Stimulated activated CD4-positive, alpha-beta T cell treated with anti-CD3 and anti-CD28 coated beads, Interleukin-15, amount 100 ng/mL, for 24 hours (primary cell): ENCODE results near the gene ING5.
A peak's percentile ranks its signal among the peaks of the same experiment; 100 is the strongest.
"Not testable (repeated sequence)": the region's sequence is repeated elsewhere in the genome, so short reads cannot be mapped to it uniquely, and the experiment has no call there.

Experiments
- DNase-seq: peaks from one replicate; pipeline ENCODE4 v3.0.0-alpha.2; 2020

The ING5 gene

DNA sequence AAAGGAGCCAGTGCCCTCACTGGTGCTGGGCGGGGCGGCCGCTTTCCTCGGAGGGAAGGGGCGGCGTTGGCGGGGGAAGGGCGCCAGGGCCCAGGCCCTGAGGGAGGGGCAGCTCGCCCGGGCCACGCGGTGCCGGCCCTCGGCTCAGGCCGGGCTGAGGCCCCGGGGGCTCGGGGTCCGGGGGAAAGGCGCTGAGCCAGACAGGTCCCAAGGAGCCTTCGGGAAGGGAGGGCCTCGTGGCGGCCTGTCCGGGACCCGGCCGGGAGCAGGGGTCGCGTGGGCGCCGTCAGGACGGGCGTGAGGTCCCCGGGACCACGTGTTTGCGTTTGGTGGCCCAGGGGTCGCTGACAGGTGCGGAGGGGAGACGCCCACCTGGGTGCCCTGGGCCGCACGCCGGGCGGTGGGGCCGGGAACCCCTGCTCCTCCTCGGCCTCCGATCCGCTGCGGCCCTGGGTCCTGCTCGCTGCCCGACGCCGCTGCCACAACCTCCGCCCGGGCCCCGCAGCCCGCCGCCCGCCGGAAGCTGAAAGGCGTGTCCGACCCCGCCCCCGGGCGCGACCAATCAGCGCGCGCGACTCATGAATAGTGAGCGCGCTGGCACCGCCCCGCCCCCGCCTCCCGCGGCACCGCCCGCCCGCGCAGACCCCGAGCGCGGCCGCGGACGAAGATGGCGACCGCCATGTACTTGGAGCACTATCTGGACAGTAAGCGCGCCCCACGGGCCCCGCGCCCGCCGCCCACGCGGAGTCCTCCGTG, at the start of gene ING5:
ING5 (plus strand) TSS at position 641 of the 756 bp plus-strand sequence; CDS start at position 668, 27 bp downstream.
- DNase-seq, result peak; percentile 98

DNA sequence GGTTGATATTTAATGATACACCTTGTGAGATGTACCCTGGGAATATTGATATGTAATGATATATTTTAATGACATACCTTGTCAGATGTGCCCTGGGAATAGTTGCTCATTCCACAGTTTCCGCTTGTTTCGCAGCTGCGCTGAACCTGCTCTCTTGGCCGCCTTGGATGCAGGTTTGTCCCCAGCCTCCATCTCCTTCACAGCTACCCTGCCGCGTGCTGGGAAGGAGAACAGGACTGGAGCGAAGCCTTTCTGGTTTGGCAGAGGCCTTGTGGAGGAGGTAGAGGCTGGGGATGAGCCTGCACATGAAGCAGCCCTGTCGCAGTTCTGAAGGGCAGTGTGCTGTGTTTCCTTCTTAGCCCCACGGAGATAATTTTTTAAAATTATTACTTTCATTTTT, 49.7 kb upstream of the ING5 start:
- DNase-seq, result no peak

DNA sequence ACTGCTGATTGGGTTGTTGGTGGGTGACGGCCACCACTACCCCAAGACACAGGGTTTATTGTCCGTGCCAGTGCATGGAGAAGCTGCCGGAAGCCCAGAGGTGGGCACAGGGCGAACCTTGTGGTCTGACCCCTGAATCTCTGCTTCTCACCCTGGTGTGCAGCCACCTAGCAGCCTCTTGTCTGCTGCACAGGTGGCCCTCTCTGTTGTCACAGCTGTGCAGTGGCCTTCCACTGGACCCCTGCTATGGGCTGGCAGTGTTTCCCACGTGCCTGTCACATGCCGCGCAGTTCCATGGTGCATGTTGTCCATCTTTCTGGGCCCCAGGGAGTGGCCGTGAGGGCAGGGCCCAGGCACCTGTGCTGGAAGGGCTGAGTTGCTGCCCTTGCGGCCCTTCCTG, 49.1 kb upstream of the ING5 start:
- no peak for DNase-seq

DNA sequence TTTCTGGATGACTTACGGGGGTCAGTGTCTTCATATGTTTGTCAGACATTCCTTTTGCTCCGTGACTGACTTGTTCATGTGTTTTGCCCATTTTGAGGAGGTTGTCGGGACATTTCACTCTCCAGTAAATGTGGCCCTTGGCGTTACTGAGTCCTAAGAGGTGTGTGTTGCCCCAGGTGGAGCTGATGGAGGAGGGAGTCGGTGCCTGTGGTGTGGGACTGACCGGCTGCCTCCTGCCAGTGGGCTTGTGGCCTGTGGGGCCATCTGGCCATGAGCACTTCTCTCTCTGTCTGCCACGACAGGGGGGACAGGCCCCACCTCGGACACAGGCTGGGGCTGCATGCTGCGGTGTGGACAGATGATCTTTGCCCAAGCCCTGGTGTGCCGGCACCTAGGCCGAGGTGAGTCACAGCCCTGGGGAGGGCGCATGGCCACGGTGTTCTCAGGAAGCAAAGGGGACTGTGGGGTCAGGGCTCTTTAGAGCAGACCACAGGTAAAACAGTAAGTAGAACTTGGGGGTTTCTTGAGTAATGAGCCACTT, 48.6 kb upstream of the ING5 start:
- DNase-seq, result no peak

DNA sequence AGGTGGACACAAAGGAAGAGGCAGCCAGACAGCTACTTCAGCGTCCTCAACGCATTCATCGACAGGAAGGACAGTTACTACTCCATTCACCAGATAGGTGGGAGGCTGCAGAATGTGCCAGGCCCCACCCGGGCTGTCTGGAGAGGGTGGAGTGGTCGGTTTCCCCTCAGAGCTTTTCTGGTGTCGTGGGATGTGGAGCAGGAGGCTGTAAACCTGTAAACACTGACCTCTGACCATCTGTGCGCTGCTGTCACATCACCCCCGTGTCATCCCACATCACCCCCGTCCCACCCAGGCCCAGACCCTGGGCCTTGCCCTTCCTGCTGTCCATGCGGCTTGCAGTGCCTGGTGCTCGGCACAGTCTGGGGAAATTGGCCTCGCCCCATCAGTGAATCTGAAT, 47.3 kb upstream of the ING5 start:
- DNase-seq, result no peak

DNA sequence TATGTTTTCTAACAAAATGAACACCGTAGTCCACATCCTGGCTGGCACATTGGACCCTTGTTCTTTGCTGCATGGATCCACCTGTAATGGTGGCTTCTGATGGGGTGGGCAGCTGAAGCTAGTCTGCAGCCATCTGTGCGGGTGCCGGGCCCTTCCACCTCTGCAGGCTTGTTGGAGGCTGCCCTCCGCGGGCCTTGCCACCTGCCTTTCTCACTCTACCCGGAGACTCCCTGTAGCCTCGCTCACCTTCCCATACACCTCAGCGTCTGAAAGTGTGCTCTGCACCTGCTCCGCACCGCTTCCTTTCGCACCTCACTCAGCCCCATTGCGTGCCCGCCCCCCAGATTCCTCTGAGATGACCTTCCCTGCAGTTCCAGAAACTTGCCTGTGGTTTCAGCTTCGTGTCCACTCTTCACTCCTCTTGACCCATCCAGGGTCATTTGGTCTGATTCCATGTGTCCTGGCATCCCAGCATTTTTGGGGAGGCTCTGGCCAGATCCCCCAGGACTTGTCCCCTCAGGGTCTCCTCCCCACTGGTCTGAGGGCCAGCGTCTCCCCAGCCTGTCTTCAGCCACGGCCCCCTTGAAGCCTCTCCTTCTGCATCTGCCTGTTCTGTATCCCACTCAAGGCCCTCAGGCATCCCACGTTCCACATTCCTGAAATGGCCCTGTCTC, 46.2 kb upstream of the ING5 start:
- DNase-seq, result no peak

DNA sequence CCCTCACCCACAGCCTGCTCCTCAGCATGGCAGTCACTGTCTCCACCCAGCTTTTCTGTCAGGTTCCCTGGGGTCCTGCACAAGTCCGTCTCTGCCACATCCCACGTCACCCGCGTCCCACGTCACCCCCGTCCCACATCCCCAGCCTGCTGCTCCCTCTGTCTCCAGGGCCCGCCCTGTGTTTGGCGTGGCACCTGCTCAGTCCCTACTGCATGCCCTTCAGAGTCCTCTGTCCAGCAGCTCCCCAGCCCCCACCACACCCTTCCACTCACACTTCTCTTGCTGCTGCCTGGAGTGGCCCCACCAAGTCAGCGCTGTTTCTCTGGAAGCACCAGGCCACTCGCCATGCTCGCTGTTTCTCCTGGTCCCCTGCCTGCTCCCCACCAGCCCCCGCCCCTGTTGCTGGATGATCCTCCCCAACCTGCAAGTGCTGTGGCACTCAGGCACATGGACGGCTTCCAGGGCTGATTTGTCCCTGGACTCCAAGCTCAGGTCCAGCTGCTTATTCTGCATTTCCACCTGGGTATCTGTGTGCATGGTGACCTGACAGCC, 45.6 kb upstream of the ING5 start:
- DNase-seq, result no peak

DNA sequence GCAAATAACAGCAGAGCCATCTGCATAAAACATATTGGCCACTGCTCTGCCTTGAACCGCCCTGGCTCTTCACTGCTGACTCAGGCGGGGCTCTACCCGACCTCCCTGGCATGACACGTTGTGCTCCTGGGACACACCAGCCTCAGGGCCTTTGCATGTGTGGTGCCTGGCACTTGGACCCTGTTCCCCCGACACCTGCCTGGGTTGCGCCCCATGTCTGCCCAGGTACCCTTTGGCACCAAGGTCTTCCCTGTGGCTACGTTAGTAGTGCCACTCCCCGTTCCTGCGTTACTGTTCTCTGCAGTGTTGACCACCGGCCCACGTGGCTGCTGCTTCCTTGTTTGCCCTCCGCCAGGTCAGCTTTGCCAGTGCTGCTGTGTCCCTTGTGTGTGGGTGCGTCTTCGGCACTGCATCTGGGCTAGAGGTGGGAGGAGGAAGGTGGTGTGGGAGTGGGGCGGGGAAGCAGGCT, 44.0 kb upstream of the ING5 start:
- no peak for DNase-seq

DNA sequence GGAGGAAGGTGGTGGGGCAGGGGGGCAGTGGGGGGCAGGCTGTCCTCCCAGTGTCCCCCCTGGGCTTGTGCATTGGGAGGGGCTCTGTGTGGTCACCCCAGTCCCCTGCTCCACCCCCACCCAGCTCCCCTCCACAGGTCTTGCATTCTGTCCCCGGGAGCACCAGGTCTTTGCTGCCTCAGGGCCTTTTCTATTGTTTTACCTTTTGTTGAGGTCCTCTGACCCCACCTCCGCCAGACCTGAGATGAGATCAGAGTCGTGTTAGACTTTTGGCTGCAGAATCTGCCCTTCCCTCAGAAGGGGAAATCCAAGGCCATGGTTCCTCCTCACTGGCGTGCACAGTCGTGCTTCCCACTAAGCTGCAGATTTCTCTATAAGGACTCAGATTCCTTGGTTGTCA, 43.5 kb upstream of the ING5 start:
- DNase-seq, result no peak

DNA sequence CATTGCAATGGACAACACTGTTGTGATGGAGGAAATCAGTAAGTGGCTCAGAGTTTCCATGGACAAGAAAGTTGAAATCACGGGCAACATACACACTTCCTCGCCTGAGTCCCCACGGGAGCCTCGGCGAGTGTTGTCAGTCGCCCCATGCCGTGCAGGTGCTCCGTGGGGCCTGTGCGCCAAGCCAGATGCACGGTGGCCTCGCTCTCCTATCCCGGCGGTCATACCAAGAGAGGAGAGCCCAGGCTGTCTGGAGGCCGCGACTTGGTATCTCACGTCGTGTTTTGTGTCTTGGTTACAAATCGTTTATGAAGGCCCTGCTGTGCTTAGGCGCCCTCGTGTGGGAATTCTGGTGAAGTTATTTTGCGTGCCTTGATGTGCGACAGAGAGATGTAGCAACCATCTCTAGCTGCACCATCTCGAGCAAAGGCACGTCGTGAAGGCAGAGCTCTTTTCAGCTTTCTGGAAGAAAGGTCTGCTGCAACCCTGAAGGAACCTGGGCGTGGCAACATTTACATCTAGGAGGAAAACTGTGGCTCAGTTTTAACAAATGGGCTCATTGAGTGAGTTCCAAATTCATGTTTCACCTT, 42.6 kb upstream of the ING5 start:
- DNase-seq, result peak; percentile 53

DNA sequence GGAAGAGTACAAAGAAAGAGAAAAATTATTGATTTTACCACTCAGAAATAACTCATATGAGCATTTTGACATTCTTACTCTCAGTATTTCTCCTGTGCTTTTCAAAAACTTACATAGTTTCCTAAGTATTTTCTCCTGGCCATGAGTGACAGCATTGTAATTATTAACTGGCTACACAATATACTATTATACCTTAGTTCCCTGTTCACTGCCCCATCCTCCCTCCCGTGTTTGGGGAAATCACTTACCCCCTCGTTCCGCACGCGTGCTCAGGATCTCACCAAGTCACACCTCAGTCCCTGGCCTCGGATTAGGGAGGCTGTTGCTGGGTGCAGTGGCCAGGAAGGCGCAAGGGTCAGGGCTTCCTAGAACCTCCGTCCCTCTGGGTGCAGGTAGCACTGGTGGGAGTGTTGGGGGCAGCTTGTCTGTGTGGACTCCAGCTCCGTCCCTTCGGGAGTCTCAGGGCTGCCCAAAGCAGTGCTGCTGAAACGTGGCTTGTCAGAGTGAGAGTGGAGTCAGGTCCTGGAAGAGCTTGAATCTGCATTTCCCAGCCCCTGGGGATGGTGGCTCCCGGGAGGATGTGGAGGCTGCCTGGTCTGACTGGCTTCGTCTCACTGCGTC, 41.1 kb upstream of the ING5 start:
- no peak for DNase-seq

DNA sequence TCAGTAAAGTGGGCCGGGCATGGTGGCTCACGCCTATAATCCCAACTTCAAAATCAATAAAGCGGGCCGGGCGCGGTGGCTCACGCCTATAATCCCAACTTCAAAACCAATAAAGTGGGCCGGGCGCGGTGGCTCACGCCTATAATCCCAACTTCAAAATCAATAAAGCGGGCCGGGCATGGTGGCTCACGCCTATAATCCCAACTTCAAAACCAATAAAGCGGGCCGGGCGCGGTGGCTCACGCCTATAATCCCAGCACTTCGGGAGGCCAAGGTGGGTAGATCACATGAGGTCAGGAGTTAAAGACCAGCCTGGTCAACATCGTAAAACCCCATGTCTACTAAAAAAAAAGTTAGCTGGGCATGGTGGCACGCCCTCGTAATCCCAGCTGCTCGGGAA, 39.1 kb upstream of the ING5 start:
- DNase-seq, result not testable (repeated sequence)

DNA sequence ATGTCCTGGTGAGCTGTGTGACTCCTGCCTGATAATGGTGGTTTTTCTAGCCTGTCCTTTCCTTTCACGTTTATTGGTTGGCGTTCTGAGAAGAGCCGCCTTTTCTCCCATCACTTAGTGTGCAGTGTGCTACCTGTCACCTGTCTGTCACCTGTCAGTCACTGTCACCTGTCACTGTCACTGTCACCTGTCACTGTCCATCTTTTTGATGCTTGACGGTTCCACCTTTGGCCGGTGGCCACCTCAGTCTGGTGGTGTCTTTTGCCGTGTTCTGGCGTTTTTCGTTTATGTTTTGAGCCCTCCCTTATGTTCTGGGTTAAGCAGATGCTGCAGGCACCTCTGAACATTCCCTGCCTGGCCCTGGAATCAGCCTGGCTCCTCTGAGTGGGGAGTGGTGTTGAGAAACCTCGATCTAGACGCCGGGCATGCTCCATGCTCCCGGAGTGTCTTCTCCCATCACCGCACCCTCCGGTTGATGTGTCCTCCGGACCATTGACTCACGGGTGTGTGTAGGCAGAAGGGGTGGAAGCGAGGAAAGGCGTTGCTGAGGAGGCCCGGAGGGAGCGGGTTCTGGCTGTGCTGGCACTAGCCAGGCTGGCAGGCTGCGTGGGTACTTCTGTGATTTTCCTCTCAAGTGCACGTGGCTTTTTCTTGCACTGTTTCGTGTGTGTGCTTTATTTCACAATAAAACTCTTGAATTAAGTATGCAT, 36.0 kb upstream of the ING5 start:
- no peak for DNase-seq

DNA sequence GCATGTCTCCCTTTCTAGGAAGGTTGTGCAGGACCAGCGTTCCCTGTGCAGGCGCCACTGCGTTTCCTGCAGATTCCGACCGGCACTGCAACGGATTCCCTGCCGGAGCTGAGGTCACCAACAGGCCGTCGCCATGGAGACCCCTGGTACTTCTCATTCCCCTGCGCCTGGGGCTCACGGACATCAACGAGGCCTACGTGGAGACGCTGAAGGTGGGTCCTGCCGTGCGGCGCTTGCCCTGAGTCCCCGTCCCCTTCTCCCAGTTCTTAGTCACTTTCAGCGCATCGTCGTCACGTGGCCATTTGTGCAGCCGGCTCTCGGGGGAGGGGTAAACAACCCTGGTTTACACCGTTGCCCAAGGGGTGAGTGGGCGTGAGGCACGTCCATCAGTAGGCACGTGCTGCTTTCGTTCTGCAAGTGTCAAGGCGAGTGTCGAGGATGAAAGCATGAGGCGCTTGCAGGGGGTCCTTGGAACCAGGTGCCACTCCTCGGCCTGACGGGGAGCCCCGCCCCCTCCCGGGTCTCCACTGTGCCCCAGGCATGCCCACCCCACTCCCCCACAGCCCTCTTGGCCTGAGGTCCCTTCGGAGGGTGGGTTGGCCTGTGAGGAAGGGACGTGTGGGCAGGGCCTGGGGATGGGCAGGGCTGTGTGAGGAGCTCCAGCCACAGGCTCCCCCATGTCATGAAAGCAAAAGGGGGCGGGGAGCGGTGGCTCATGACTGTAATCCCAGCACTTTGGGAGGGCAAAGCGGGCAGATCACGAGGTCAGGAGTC, 35.0 kb upstream of the ING5 start:
- no peak for DNase-seq

DNA sequence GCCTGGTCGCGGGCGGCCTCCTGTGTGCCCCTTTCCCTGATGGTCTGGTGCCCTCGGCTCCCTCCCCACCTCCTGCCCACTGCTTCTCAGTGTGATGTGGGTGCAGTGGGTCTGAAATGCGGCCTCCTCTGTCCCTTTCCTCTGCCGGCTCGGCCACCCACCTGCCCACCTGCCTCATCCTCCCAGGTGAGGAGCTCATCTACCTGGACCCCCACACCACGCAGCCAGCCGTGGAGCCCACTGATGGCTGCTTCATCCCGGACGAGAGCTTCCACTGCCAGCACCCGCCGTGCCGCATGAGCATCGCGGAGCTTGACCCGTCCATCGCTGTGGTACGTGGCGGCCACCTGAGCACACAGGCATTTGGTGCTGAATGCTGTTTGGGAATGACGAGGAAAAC, 33.5 kb upstream of the ING5 start:
- DNase-seq, result no peak

DNA sequence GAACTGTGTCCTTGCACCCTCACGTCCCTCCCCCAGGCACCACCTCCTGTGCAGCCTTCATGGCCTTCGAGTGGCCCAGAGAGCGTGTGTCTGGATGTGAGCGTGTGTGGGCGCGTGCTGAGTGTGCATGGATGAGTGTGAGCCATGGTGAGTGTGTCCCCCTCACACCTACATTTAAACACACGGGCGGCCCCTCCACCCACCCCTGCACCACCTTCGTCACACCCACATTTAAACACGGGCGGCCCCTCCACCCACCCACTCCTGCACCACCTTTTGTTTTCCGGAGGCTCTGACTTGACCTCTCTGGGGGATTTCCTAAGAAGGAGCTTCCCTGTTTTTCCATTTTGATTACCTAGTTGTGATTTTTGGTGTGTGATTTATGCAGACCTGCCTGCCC, 33.0 kb upstream of the ING5 start:
- DNase-seq, result no peak

DNA sequence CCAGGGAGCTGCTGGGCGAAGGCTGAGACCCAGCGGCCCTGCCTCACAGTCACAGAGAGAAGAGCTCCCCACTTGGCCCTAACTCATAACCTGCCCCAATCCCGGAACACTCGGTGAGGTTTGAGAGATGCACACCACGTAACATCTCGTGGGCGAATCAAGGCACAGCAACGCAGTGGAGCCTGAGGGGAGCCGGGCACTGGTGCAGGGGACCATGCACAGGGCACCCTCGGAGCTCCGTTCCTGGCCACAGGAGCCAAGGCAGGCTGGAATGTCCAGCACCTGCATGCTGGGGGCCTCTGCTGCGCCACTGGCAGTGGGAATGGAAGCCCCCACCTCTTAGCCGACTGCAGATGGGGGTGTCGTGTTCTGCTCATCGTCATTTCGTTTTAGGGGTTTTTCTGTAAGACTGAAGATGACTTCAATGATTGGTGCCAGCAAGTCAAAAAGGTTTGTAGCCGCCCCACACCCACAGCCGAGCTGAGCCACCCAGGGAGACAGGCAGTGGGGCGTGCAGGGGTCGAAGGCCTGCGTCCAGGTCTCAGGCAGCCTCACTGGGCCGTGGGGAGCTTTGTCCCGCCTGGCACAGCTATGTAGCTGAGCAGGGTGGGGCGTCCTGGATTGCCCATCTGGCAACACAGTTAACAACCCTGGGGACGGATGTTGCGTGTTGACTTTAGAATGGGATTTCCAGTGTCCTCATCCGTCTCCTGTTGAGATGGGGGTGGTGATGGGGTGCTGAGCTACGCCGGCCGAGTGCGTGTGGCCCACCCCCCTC, 31.3 kb upstream of the ING5 start:
- no peak for DNase-seq

DNA sequence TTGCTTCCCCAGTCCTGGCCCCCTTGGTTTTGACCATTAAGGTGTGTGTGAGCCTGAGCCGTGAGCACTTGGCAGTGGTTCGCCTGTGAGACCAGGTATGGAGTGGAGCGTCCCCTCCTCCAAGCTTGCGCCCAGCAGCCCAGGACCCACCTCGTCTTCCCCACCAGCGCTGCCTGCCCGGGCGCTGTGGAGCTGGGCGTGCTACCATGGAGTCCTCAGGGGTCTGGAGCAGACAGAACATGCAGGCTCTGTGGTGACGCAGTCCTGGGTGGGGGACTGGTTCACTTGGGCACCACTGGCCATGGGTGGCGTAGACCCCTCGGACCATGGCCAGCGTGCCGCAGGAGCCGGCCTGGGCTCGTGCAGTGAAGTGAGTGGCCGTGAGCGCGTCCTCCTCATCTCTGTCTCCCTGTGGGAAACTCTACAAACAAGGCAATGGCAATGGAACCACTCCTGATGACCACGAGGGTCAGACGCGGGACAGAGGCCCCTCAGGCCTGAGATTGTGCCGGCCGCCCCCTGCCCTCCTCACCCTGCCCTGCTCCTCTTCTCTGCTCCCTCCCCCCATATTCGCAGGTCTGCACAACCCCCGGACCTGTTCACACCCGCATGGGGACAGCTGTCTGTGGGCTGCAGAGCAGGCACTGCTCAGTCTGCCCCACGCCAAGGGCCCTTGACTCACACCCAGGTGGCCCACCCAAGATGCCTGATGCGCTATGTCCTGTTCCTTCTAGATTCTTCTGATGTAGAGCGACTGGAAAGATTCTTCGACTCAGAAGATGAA, 30.2 kb upstream of the ING5 start:
- DNase-seq, result no peak

DNA sequence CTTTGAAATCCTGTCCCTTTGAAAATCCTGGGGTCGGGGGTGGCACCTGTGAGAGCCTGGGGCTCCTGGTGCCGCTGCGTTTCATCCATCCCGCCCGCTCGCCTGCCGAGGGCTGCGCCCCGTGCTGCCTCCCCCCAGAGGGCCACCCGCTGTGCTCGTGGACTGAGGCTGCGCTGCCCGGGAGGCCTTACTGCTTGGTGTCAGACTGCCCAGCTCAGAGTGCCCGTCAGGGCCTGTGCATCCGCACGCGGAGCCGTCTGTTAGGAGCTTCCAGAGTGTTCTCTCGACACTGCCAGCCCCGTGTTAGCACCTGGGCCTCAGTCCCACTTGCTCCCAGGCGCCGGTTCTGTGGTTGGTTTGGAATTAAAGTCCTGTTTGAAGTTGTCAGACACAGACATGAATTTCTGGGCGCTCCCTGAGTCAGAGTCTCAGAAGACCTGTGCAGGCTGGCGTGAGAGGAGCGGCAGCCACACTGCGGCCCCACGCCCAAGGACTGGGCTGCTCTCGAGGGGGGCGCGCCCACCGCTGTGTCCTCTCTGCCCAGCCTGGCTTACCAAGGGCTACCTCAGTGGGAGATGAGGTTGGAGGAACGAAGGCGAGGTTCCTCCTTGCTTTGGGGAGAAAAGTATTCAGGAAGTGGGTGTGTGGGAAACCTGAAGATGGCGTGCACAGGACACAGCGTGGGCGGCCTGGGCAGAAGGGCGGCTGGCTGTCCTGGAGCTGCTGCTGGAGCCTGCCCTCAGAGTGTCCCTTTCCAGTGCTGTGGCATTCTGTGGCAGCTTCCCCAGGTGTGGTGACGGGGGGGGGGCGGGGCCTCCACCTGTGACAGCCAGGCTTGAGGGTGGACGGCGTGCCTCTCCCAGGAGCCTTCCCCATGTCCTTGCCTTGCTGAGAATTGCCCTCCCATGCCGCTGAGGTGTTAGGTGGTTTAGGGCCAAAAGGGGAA, 29.3 kb upstream of the ING5 start:
- no peak for DNase-seq
